OCI-LY3 (cell line): ENCODE measurements around the gene MUC20.

Experiments used
- H2AFZ ChIP-seq: fragments of 200-600, 300-600 bp; shearing (Covaris generic); 2 replicates; pipeline ENCODE4 v1.6.0; 2014; ENCODE audit warnings: antibody characterized with exemption, low read depth, low read length
- H3K27ac ChIP-seq: fragments of 200-600, 300-600 bp; sonication (generic); 2 replicates; pipeline ENCODE4 v1.5.1; 2014; ENCODE audit warnings: mild to moderate bottlenecking, low read length, moderate library complexity, mixed read lengths
- H3K27me3 ChIP-seq: fragments of 200-600, 300-600 bp; sonication (generic); 2 replicates; pipeline ENCODE4 v1.6.1; 2014; ENCODE audit warnings: low read depth, low read length, mixed read lengths
- H3K36me3 ChIP-seq: fragments of 200-600, 300-600 bp; sonication (generic); replicated peaks from 2 replicates; pipeline ENCODE3; 2014; ENCODE audit warnings: low read depth, low read length, mixed read lengths
- H3K4me1 ChIP-seq: fragments of 300-600, 200-600 bp; sonication (generic); 2 replicates; pipeline ENCODE4 v1.6.1; 2014; ENCODE audit warnings: low read length, mixed read lengths
- H3K4me2 ChIP-seq: fragments of 200-600, 300-600 bp; sonication (generic); 2 replicates; pipeline ENCODE4 v1.6.1; 2014; ENCODE audit warnings: low read length, mixed read lengths
- H3K4me3 ChIP-seq: fragments of 300-600, 200-600 bp; sonication (generic); 2 replicates; pipeline ENCODE4 v1.5.1; 2014; ENCODE audit warnings: antibody characterized with exemption, mild to moderate bottlenecking, low read length, moderate library complexity
- H3K79me2 ChIP-seq: fragments of 300-600, 200-600 bp; shearing (Covaris generic); 2 replicates; pipeline ENCODE4 v1.6.1; 2014; ENCODE audit warnings: mild to moderate bottlenecking, low read length, mixed read lengths
- H3K9ac ChIP-seq: fragments of 300-600, 200-600 bp; shearing (Covaris generic); 2 replicates; pipeline ENCODE4 v1.6.0; 2014; ENCODE audit warnings: mild to moderate bottlenecking, low read length, moderate library complexity
- H3K9me3 ChIP-seq: fragments of 200-600, 300-600 bp; shearing (Covaris generic); 2 replicates; pipeline ENCODE4 v1.6.1; 2014; ENCODE audit warnings: low read length, mixed read lengths; ENCODE audit not compliant: insufficient read depth
- H4K20me1 ChIP-seq: fragments of 200-600, 300-600 bp; sonication (generic); 2 replicates; pipeline ENCODE4 v1.6.1; 2016; ENCODE audit warnings: low read length, mixed read lengths; ENCODE audit not compliant: insufficient read depth
- EZH2phosphoT487 ChIP-seq: fragments of 200-600 bp; shearing (Covaris generic); IDR thresholded peaks from 2 replicates; pipeline ENCODE4 v1.6.1; 2018; ENCODE audit warnings: antibody characterized with exemption, mixed run types, low read depth
- TF ChIP-seq, protein P1 (sequence below): fragments of 200-600, 300-600 bp; sonication (generic); IDR thresholded peaks from 2 replicates; pipeline ENCODE4 v1.5.1; 2014; ENCODE audit warnings: antibody characterized with exemption, low read length, low read depth

Gene MUC20

GRCh38 chr3:195755791-195756676 lies 35.3 kb downstream of the MUC20 start:
- no peak for TF ChIP-seq EZH2phosphoT487
- TF ChIP-seq, protein P1, sequence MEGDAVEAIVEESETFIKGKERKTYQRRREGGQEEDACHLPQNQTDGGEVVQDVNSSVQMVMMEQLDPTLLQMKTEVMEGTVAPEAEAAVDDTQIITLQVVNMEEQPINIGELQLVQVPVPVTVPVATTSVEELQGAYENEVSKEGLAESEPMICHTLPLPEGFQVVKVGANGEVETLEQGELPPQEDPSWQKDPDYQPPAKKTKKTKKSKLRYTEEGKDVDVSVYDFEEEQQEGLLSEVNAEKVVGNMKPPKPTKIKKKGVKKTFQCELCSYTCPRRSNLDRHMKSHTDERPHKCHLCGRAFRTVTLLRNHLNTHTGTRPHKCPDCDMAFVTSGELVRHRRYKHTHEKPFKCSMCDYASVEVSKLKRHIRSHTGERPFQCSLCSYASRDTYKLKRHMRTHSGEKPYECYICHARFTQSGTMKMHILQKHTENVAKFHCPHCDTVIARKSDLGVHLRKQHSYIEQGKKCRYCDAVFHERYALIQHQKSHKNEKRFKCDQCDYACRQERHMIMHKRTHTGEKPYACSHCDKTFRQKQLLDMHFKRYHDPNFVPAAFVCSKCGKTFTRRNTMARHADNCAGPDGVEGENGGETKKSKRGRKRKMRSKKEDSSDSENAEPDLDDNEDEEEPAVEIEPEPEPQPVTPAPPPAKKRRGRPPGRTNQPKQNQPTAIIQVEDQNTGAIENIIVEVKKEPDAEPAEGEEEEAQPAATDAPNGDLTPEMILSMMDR, result no peak
- no peaks in the 10 kb centered on the region for H3K79me2 ChIP-seq
- H3K4me2 ChIP-seq, result no peak overlapping the region
- no peak overlapping the region for H3K4me3 ChIP-seq
- no peak overlapping the region for H3K9ac ChIP-seq
- H3K4me1 ChIP-seq, result peaks cover 10% of the 10 kb centered on the region
- no peak overlapping the region for H3K27ac ChIP-seq
- H4K20me1 ChIP-seq, result no peaks in the 10 kb centered on the region
- no peaks in the 10 kb centered on the region for H3K36me3 ChIP-seq
- H3K9me3 ChIP-seq, result no peaks in the 10 kb centered on the region
- peaks cover 5% of the 10 kb centered on the region; the same call in 1 of the 2 replicates for H3K27me3 ChIP-seq
- no peak overlapping the region for H2AFZ ChIP-seq

DNA sequence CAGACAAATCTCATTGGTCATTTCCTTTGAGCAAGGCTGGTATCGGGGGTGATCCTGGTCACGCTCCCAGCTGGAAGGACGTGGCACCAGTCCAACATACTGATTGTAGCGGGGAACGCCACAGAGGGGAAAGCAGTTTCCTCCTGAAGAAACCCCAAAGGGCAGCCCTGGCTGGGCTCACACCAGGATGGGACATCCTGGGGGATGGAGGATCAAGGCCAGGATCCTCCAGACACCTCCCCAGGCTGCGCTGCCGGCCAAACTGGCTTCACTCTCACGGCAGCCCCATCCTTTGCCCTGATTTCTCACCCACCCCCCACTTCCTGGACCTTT lies 36.6 kb downstream of the MUC20 start:
- Histone ChIP-seq H3K27me3 (peaks cover 5% of the 10 kb centered on the region; the same call in 1 of the 2 replicates), H3K4me2 (no peak overlapping the region)
- TF ChIP-seq, protein P1, result no peak
- TF ChIP-seq EZH2phosphoT487, result no peak

DNA sequence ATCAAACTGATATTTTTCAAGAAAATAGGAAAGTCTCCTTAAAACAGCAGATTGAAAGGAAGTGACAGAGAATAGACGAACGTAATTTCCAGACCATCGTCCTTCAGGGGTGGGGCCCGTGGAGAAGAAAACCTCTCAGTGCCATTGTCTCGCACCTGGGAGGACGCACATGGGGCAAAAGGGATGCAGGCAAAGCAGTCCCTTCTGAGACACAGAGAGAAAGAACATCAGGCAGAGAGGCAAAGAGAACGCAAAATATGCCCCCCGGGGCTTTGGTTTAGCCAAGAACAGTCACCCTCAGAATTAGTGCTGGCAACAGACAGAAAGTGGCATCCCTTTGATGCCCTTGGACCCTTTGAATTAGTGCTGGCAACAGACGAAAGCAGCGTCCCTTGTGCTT lies 37.0 kb downstream of the MUC20 start:
- no peak overlapping the region for H2AFZ ChIP-seq
- H3K4me3 ChIP-seq, result no peak overlapping the region
- no peaks in the 10 kb centered on the region for H3K79me2 ChIP-seq
- H3K4me2 ChIP-seq, result no peak overlapping the region
- H3K27me3 ChIP-seq, result peaks cover 5% of the 10 kb centered on the region; the same call in 1 of the 2 replicates
- no peak overlapping the region for H3K27ac ChIP-seq
- no peak overlapping the region for H3K9ac ChIP-seq
- no peak for TF ChIP-seq EZH2phosphoT487
- TF ChIP-seq, protein P1, result no peak
- no peaks in the 10 kb centered on the region for H3K36me3 ChIP-seq
- no peaks in the 10 kb centered on the region for H4K20me1 ChIP-seq
- H3K9me3 ChIP-seq, result no peaks in the 10 kb centered on the region
- peaks cover 10% of the 10 kb centered on the region for H3K4me1 ChIP-seq

More for the DNA sequence above, 36.6 kb downstream of the MUC20 start:
- H2AFZ ChIP-seq, result no peak overlapping the region
- no peak overlapping the region for H3K27ac ChIP-seq
- no peak overlapping the region for H3K4me3 ChIP-seq
- no peak overlapping the region for H3K9ac ChIP-seq
- H4K20me1 ChIP-seq, result no peaks in the 10 kb centered on the region
- H3K36me3 ChIP-seq, result no peaks in the 10 kb centered on the region
- H3K9me3 ChIP-seq, result no peaks in the 10 kb centered on the region
- H3K79me2 ChIP-seq, result no peaks in the 10 kb centered on the region
- peaks cover 10% of the 10 kb centered on the region for H3K4me1 ChIP-seq

GRCh38 chr3:195758721-195759353 lies 38.1 kb downstream of the MUC20 start:
- peaks cover 4% of the 10 kb centered on the region for H3K4me1 ChIP-seq
- H3K9me3 ChIP-seq, result no peaks in the 10 kb centered on the region
- no peak overlapping the region for H3K27ac ChIP-seq
- peaks cover 5% of the 10 kb centered on the region; the same call in 1 of the 2 replicates for H3K27me3 ChIP-seq
- no peak overlapping the region for H3K4me3 ChIP-seq
- no peaks in the 10 kb centered on the region for H4K20me1 ChIP-seq
- no peak overlapping the region for H3K4me2 ChIP-seq
- H3K36me3 ChIP-seq, result no peaks in the 10 kb centered on the region
- TF ChIP-seq, protein P1, result no peak
- TF ChIP-seq EZH2phosphoT487, result no peak
- no peak overlapping the region for H3K9ac ChIP-seq
- H2AFZ ChIP-seq, result no peak overlapping the region
- H3K79me2 ChIP-seq, result no peaks in the 10 kb centered on the region
